Measurements from ENCODE around the gene ZIC5.

ZIC5 gene

GRCh38 chr13:99985241-99985874 is 13.8 kb upstream of the ZIC5 start:
- TF ChIP-seq, protein P1, sequence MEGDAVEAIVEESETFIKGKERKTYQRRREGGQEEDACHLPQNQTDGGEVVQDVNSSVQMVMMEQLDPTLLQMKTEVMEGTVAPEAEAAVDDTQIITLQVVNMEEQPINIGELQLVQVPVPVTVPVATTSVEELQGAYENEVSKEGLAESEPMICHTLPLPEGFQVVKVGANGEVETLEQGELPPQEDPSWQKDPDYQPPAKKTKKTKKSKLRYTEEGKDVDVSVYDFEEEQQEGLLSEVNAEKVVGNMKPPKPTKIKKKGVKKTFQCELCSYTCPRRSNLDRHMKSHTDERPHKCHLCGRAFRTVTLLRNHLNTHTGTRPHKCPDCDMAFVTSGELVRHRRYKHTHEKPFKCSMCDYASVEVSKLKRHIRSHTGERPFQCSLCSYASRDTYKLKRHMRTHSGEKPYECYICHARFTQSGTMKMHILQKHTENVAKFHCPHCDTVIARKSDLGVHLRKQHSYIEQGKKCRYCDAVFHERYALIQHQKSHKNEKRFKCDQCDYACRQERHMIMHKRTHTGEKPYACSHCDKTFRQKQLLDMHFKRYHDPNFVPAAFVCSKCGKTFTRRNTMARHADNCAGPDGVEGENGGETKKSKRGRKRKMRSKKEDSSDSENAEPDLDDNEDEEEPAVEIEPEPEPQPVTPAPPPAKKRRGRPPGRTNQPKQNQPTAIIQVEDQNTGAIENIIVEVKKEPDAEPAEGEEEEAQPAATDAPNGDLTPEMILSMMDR (IDR thresholded peaks at IDR 0.05), result no peak

- TF ChIP-seq, protein P1 (IDR thresholded peaks at IDR 0.05), result no peak
These were observed 13.1 kb upstream of the ZIC5 start for GRCh38 chr13:99984461-99985240.

DNA sequence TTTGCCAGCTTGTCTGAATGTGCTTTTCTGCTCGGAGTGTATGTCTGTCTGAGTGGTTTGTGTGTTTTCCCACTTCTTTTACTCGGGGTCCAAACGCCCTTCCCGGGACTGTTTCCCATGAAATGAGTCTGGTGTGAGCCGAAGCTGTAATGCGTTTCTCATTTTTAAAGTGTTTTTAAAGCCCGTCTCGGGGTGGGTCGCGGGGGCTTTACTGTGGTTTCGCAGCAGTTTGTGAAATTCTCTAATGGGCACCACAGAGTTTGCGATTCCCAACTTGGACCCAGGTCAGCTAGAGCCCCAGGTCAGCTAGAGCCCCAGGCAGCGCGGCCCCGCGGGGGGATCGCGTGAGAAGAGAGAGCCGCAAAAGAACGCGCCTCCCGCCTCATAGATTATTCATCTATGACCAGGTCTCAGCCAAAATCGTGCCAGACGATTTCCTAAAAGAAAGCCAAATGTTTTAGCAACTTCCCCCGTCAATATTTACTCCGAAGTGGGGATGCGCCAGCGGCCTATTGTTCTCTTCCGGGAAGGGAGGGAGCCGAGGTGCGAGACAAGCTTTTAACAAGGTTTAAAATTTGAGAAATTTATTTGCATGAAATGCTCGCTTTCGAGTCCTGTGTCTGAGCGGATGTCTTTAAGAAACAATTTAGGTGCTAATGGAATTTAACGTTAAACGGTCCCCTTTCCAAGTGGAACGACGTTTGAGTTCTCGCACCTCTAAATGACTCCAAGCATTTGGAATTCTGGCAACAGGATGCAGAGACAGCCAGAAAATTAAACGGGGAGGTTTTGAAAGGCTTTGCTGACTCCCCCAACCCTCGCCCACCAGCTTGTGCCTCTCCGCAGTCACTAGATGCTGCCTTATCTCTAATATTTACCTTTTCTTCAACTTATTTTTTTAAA is 12.2 kb upstream of the ZIC5 start:
- TF ChIP-seq, protein P1 (IDR thresholded peaks at IDR 0.05), result no peak

DNA sequence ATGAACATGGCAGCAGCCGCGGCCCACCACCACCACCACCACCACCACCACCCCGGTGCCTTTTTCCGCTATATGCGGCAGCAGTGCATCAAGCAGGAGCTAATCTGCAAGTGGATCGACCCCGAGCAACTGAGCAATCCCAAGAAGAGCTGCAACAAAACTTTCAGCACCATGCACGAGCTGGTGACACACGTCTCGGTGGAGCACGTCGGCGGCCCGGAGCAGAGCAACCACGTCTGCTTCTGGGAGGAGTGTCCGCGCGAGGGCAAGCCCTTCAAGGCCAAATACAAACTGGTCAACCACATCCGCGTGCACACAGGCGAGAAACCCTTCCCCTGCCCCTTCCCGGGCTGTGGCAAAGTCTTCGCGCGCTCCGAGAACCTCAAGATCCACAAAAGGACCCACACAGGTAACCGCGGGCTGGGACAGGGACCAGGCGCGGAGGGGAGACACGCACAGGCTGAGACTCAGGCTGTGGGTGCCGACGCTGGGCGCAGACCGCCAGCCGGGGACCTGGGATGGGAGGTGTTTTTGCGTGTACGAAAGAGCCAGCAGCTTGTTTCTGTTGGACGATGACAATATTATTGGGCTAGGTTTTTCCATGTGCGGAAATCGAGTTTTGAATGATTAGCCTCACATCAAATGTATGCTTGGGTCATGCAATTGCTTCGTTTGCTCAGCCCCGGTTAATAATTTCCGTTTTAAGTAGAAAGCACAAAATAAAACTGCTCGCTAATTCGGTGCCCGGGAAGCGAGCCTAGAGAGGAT is 11.3 kb upstream of the ZIC5 start:
- TF ChIP-seq, protein P1 (IDR thresholded peaks at IDR 0.05), result no peak

GRCh38 chr13:99982036-99982730 is 10.6 kb upstream of the ZIC5 start:
- TF ChIP-seq, protein P1 (IDR thresholded peaks at IDR 0.05), result no peak

GRCh38 chr13:99981735-99982035 is 10.1 kb upstream of the ZIC5 start, which contains the start of gene ZIC2:
TSS of gene ZIC2 (plus strand) at chr13:99981784. CDS start at chr13:99982065, 281 bp downstream.
- TF ChIP-seq, protein P1 (IDR thresholded peaks at IDR 0.05), result no peak

Measured in LNCAP (cell line).